Measurements from ENCODE around the gene LRRC72. TPM values are rescaled to one million over a fixed set of nuclear protein-coding genes. Genes with fewer than 3 reads are reported as not detected.

Gene LRRC72
- total RNA-seq, 3 donors from 2014 or later (not counting 1 experiment from before 2014, with no cell fraction given) = not detected

DNA sequence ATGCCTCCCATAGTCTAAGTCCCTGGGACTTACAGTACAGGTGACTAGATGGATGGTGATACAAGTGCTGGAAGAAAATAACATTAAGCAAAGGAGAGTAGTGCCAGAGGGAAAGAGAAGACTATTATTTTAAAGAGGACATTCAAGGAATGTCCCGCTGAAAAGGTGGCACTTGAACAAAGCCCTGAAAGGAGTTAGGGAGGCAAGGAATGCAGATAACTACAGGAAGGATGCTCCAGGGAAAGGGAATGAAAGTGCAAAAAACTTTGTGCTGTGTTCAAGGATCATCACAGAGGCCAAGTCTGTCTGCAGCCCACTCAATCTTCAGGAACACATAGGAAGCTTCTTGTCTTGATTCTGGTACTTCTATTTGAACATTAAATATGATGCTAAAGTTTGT is 104.0 kb downstream of the LRRC72 start:
- H3K4me3 Mint-ChIP-seq = no peak overlapping the region
- WGBS (ENCODE audit: insufficient coverage) = 97% methylated on average over 1 of the region's 1 CpG
- peaks cover 20% of the 10 kb centered on the region for H3K36me3 Mint-ChIP-seq
- H3K9me3 Mint-ChIP-seq = no peaks in the 10 kb centered on the region
- Histone ChIP-seq H3K9me3 (ENCODE audit: control insufficient read depth, insufficient read depth, low read length) (no peaks in the 10 kb centered on the region), H3K36me3 (ENCODE audit: control insufficient read depth, insufficient read depth, low read length) (peaks cover 19% of the 10 kb centered on the region), H3K27ac (ENCODE audit: low read length) (no peak overlapping the region), H3K27me3 (ENCODE audit: control insufficient read depth, insufficient read depth, low read length) (no peaks in the 10 kb centered on the region), H3K4me1 (ENCODE audit: control insufficient read depth, insufficient read depth, low read length) (no peaks in the 10 kb centered on the region), H3K4me3 (ENCODE audit: low read length) (no peak overlapping the region)
- intact Hi-C loops (cut with micrococcal nuclease) = no loop called here
- ATAC-seq = no peak
- TF ChIP-seq, protein P1, sequence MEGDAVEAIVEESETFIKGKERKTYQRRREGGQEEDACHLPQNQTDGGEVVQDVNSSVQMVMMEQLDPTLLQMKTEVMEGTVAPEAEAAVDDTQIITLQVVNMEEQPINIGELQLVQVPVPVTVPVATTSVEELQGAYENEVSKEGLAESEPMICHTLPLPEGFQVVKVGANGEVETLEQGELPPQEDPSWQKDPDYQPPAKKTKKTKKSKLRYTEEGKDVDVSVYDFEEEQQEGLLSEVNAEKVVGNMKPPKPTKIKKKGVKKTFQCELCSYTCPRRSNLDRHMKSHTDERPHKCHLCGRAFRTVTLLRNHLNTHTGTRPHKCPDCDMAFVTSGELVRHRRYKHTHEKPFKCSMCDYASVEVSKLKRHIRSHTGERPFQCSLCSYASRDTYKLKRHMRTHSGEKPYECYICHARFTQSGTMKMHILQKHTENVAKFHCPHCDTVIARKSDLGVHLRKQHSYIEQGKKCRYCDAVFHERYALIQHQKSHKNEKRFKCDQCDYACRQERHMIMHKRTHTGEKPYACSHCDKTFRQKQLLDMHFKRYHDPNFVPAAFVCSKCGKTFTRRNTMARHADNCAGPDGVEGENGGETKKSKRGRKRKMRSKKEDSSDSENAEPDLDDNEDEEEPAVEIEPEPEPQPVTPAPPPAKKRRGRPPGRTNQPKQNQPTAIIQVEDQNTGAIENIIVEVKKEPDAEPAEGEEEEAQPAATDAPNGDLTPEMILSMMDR (IDR thresholded peaks at IDR 0.05) = no peak
- DNase-seq = no peak
- H3K27ac Mint-ChIP-seq = no peak overlapping the region
- H3K4me1 Mint-ChIP-seq = peaks cover 7 to 14% of the 10 kb centered on the region in 2 donors
- no peaks in the 10 kb centered on the region for H3K27me3 Mint-ChIP-seq (ENCODE audit: low read depth in 2 of 2)

Other genes starting within 250 kb of the LRRC72 start
- 1 to 10 TPM; 2.1 to 4.7 (median 2.5) TPM for gene CRPPA, start 105.3 kb upstream of the LRRC72 start, total RNA-seq
- not detected for gene SOSTDC1, start 61.1 kb upstream of the LRRC72 start, total RNA-seq
- 10 to 100 TPM; 15.5 to 21.4 (median 19.4) TPM for gene ANKMY2, start 118.9 kb downstream of the LRRC72 start, total RNA-seq
- 10 to 100 TPM; 15.3 to 21.0 (median 19.9) TPM for gene BZW2, start 119.4 kb downstream of the LRRC72 start, total RNA-seq
- gene TSPAN13, start 226.9 kb downstream of the LRRC72 start, total RNA-seq = 1 to 10 TPM; 1.4 to 2.3 (median 1.8) TPM

Measured in natural killer cell (primary cell).